Esophagus squamous epithelium (tissue), 5 donors: Measurements from ENCODE around the gene REV3L. TPM values are rescaled to one million over a fixed set of nuclear protein-coding genes. Genes with fewer than 3 reads are reported as not detected.
A peak's percentile ranks its signal among the peaks of the same experiment; 100 is the strongest.

Source experiments
- DNase-seq: peaks from one replicate; lab custom pipeline; 2025; lab: John Stamatoyannopoulos, UW
- H3K27ac ChIP-seq, 4 donors: fragments of 200-600 bp; sonication (generic); one replicate each; pipeline ENCODE4 v1.5.1; 2016 to 2019; ENCODE audit warnings: mild to moderate bottlenecking in 1 of 4
- H3K27me3 ChIP-seq, 4 donors: fragments of 200-600 bp; sonication (generic); 1 replicate in 3 of 4; 2 replicates in 1 of 4; pipeline versions ENCODE4 v1.5.1 to v1.6.0; 2017 to 2021; ENCODE audit warnings: antibody characterized with exemption in 1 of 4
- H3K36me3 ChIP-seq, 3 donors: fragments of 200-600 bp; sonication (generic); one replicate each; pipeline ENCODE4 v1.5.1; 2016 to 2019
- H3K4me1 ChIP-seq, 3 donors: fragments of 200-600 bp; sonication (generic); one replicate each; pipeline ENCODE4 v1.5.1; 2017 to 2019
- H3K4me3 ChIP-seq, 4 donors: fragments of 200-600 bp; sonication (generic); 1 replicate in 3 of 4; 2 replicates in 1 of 4; pipeline ENCODE4 v1.5.1; 2016 to 2019; ENCODE audit warnings: mild to moderate bottlenecking in 2 of 4, moderate library complexity in 1 of 4
- H3K9me3 ChIP-seq, 3 donors: fragments of 200-600 bp; sonication (generic); one replicate each; pipeline ENCODE4 v1.5.1; 2016 to 2019
- POLR2A ChIP-seq, 4 donors: fragments of 450-650 bp; IDR thresholded peaks; one replicate each; pipeline ENCODE4 v1.6.1; 2017; ENCODE audit warnings: antibody characterized with exemption in 4 of 4, mild to moderate bottlenecking in 4 of 4, moderate library complexity in 3 of 4
- WGBS, 2 donors: methylation state at CpG; one replicate each; pipeline ENCODE4 v1.1.5; 2018; 5-methylcytosine and 5-hydroxymethylcytosine counted together
- intact Hi-C: fragments of 100-400 bp; cut with DNase I; formaldehyde crosslinking; loops from one replicate; pipeline ENCODE4 v1.15.0; 2022
- total RNA-seq, 4 donors: library from RNA; depleted of rRNA; stranded (reverse); fragments of >200 nt; gene quantifications; one replicate each; pipeline ENCODE4 v1.1.0, GENCODE V29; 2016
- TF ChIP-seq, protein P1 (sequence below), 6 experiments: fragments of 450-650 bp in 4 of 6; fragments of 200-600 bp in 2 of 6; sonication (generic) in 2 of 6; IDR thresholded peaks; one replicate each; pipeline ENCODE4 v1.5.1; 2016 to 2019; ENCODE audit warnings: antibody characterized with exemption in 6 of 6, mild to moderate bottlenecking in 4 of 6, moderate library complexity in 4 of 6
- donor health status: DM: yes; HTN: yes; CAD: no.

REV3L gene
- total RNA-seq, 4 donors from 2014 or later, result 7.0 to 47.1 (median 18.8) TPM

DNA sequence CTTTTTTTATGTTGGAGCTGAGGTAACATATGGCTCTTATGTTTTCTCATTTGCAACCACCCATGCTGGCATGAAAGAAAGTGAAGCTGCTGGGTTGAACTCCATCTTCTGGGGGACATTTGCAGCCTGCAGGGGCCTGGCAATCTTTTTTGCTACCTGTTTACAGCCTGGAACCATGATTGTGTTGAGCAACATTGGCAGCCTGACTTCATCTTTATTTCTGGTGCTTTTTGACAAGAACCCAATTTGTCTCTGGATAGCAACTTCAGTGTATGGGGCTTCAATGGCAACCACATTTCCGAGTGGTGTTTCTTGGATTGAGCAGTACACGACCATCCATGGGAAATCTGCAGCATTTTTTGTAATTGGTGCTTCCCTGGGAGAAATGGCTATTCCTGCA lies 216.7 kb downstream of the REV3L start:
- Histone ChIP-seq H3K27me3 (no peaks in the 10 kb centered on the region), H3K27ac (no peak overlapping the region), H3K36me3 (peaks cover 0 to 60% (median 5%) of the 10 kb centered on the region in 3 donors), H3K9me3 (no peaks in the 10 kb centered on the region), H3K4me1 (peaks cover 0 to 17% (median 0%) of the 10 kb centered on the region in 3 donors), H3K4me3 (no peak overlapping the region)
- WGBS, 2 donors, result 93 to 100% methylated on average over 2 of the region's 2 CpGs
- intact Hi-C loops, result no loop called here
- TF ChIP-seq POLR2A (IDR thresholded peaks at IDR 0.05), result no peak
- TF ChIP-seq, protein P1, sequence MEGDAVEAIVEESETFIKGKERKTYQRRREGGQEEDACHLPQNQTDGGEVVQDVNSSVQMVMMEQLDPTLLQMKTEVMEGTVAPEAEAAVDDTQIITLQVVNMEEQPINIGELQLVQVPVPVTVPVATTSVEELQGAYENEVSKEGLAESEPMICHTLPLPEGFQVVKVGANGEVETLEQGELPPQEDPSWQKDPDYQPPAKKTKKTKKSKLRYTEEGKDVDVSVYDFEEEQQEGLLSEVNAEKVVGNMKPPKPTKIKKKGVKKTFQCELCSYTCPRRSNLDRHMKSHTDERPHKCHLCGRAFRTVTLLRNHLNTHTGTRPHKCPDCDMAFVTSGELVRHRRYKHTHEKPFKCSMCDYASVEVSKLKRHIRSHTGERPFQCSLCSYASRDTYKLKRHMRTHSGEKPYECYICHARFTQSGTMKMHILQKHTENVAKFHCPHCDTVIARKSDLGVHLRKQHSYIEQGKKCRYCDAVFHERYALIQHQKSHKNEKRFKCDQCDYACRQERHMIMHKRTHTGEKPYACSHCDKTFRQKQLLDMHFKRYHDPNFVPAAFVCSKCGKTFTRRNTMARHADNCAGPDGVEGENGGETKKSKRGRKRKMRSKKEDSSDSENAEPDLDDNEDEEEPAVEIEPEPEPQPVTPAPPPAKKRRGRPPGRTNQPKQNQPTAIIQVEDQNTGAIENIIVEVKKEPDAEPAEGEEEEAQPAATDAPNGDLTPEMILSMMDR (IDR thresholded peaks at IDR 0.05), result no peak
- DNase-seq, result no peak

DNA sequence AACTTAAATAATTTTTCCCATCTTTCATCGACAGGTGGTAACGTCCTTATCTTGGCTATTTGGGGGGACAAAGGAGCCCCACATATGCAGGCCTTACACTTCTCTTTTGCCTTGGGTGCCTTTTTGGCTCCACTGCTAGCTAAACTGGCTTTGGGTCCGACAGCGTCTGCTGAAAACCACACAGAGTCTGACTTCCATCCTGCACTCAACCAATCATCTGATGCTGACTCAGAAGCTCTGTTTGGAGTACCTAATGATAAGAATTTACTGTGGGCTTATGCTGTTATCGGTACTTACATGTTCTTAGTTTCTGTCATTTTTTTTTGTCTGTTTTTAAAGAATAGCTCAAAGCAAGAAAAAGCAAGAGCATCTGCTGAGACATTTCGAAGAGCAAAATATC lies 217.2 kb downstream of the REV3L start:
- intact Hi-C loops, result no loop called here
- TF ChIP-seq, protein P1 (IDR thresholded peaks at IDR 0.05), result no peak
- no peak for TF ChIP-seq POLR2A (IDR thresholded peaks at IDR 0.05)
- H3K4me1 ChIP-seq, result peaks cover 0 to 21% (median 2%) of the 10 kb centered on the region in 3 donors

DNA sequence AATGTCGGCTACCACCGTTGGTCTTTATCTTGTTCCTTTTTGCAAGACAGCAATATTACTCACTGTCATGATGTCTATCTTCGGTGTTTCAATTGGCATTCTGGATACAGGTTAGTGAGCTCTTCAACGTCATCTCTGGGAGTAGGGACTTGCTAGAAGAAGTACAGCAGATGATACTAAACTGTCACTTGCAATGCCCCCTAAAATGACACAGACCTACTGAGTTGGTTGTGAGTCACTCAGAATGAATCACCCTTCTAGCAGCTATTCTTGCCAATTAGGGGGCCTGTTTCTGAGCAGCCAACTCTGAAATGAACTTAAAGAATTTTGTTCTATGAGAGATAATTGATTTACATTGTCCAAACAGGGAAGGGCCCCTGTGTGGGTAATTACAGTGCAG lies 219.2 kb downstream of the REV3L start:
- H3K4me3 ChIP-seq, result no peak overlapping the region
- DNase-seq, result no peak
- peaks cover 12 to 38% (median 15%) of the 10 kb centered on the region in 3 donors for H3K4me1 ChIP-seq
- no peak overlapping the region for H3K27ac ChIP-seq
- WGBS, 2 donors, result 77 to 78% methylated on average over 4 of the region's 4 CpGs
- intact Hi-C loops, result no loop called here
- H3K36me3 ChIP-seq, result peaks cover 0 to 41% (median 5%) of the 10 kb centered on the region in 3 donors
- H3K9me3 ChIP-seq, result no peaks in the 10 kb centered on the region
- no peak for TF ChIP-seq POLR2A (IDR thresholded peaks at IDR 0.05)
- TF ChIP-seq, protein P1 (IDR thresholded peaks at IDR 0.05), result no peak
- H3K27me3 ChIP-seq, result no peaks in the 10 kb centered on the region

More for the DNA sequence above, 217.2 kb downstream of the REV3L start:
- no peak for DNase-seq
- no peaks in the 10 kb centered on the region for H3K27me3 ChIP-seq
- H3K9me3 ChIP-seq, result no peaks in the 10 kb centered on the region
- H3K4me3 ChIP-seq, result no peak overlapping the region
- H3K27ac ChIP-seq, result no peak overlapping the region
- H3K36me3 ChIP-seq, result peaks cover 0 to 60% (median 5%) of the 10 kb centered on the region in 3 donors
- WGBS, 2 donors, result 88 to 90% methylated on average over 6 of the region's 6 CpGs

DNA sequence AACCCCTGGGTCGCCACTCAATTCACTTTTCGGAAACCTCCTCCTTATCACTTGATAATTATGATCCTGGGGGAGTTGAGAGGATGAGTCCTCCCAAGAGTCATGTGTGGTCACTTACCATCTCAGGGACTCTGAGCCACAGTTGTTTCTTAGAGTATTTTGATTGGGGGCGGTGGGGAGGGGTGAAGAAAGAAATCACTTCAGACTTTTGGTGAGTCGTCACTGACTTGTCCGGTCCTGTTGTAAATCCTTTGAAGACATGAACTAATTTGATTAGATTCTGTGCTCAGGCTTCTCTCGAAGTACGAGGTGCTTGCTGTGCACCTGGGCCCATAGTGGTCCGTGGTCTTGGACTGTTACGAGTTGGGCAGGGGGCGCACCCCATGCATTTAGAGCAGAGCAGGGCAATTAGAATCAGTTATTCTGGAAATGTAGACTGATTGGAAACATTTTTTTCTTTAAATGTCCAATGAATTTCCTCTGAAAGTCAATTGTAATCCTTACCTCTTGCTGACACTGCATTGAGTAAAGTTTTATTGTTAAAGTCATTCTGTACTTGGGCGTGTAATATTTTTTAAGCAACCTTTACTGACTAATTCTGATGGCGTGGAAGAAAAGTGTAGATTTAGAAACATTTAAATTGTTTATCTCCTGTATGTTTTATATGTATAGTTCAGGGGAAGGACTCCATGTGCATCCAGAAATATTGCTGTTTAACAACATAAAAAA lies 222.3 kb downstream of the REV3L start:
- H3K4me1 ChIP-seq, result peaks cover 12 to 31% (median 19%) of the 10 kb centered on the region in 3 donors
- no peak for DNase-seq
- TF ChIP-seq POLR2A (IDR thresholded peaks at IDR 0.05), result no peak
- TF ChIP-seq, protein P1 (IDR thresholded peaks at IDR 0.05), result no peak
- no peaks in the 10 kb centered on the region for H3K9me3 ChIP-seq
- peaks cover 0 to 8% (median 0%) of the 10 kb centered on the region in 4 donors for H3K27me3 ChIP-seq
- 50 to 56% methylated on average over 12 of the region's 12 CpGs for WGBS, 2 donors
- intact Hi-C loops, result no loop called here
- H3K36me3 ChIP-seq, result peaks cover 0 to 22% (median 0%) of the 10 kb centered on the region in 3 donors
- peak overlapping the region; percentile 31 to 90 (median 70) for H3K27ac ChIP-seq
- peak overlapping the region; percentile 73 to 87 (median 82) for H3K4me3 ChIP-seq
